A549 (cell line): ENCODE data around the gene GLDC.

Experiments
- BHLHE40 ChIP-seq: IDR thresholded peaks from 2 replicates; pipeline ENCODE4 v1.6.1; 2012; ENCODE audit warnings: low read depth, low read length, inconsistent platforms
- CBX2 ChIP-seq: fragments of 200-600 bp; sonication (generic); IDR thresholded peaks from 2 replicates; pipeline ENCODE4 v1.6.1; 2016; ENCODE audit warnings: low read depth, mild to moderate bottlenecking, borderline replicate concordance
- EHMT2 ChIP-seq: fragments of 200-600 bp; sonication (generic); IDR thresholded peaks from 2 replicates; pipeline ENCODE4 v1.6.1; 2016; ENCODE audit warnings: antibody characterized with exemption, low read depth, mild to moderate bottlenecking, moderate library complexity
- EP300 ChIP-seq, 2 experiments: fragments of >200 bp; sonication (Bioruptor Twin); formaldehyde crosslinking; IDR thresholded peaks; 2 replicates in 1 of 2; 3 replicates in 1 of 2; pipeline ENCODE4 v1.6.1; 2016 to 2017
- ESRRA ChIP-seq: fragments of 150-350 bp; IDR thresholded peaks from 2 replicates; pipeline ENCODE4 v1.6.1; 2014; ENCODE audit warnings: mild to moderate bottlenecking, low read length, borderline replicate concordance
- KDM1A ChIP-seq: fragments of 200-600 bp; sonication (generic); IDR thresholded peaks from 2 replicates; pipeline ENCODE4 v1.6.1; 2016; ENCODE audit warnings: low read depth, mild to moderate bottlenecking
- KDM5A ChIP-seq: fragments of 200-600 bp; sonication (generic); IDR thresholded peaks from 2 replicates; pipeline ENCODE4 v1.6.1; 2016; ENCODE audit warnings: antibody characterized with exemption, mild to moderate bottlenecking
- MAFK ChIP-seq: fragments of 450-650 bp; IDR thresholded peaks from 2 replicates; pipeline ENCODE4 v1.6.1; 2014; ENCODE audit not compliant: partially characterized antibody
- MAX ChIP-seq: IDR thresholded peaks from 2 replicates; pipeline ENCODE4 v1.6.1; 2012
- POLR2A ChIP-seq: IDR thresholded peaks from 2 replicates; pipeline ENCODE4 v1.6.1; 2012; ENCODE audit warnings: mild to moderate bottlenecking, low read length
- POLR2AphosphoS2 ChIP-seq: conservative IDR thresholded peaks from 2 replicates; pipeline ENCODE4 v1.6.1; 2012; ENCODE audit warnings: low read length, improper control_type of control experiment, inconsistent platforms
- RAD21 ChIP-seq, 2 experiments: fragments of >200 bp in 1 of 2; sonication (Bioruptor Twin) in 1 of 2; formaldehyde crosslinking in 1 of 2; IDR thresholded peaks in 1 of 2; conservative IDR thresholded peaks in 1 of 2; 2 replicates in 1 of 2; 3 replicates in 1 of 2; pipeline ENCODE4 v1.6.1; 2012 to 2018; ENCODE audit warnings: inconsistent platforms in 1 of 2
- SMC3 ChIP-seq: fragments of >200 bp; sonication (Bioruptor Twin); formaldehyde crosslinking; IDR thresholded peaks from 3 replicates; pipeline ENCODE4 v1.6.1; 2018; ENCODE audit warnings: inconsistent platforms
- TF ChIP-seq, protein P1 (sequence below): fragments of >200 bp; sonication (Bioruptor Twin); formaldehyde crosslinking; IDR thresholded peaks from 3 replicates; pipeline ENCODE4 v1.5.1; 2016

- TF ChIP-seq, protein P1, sequence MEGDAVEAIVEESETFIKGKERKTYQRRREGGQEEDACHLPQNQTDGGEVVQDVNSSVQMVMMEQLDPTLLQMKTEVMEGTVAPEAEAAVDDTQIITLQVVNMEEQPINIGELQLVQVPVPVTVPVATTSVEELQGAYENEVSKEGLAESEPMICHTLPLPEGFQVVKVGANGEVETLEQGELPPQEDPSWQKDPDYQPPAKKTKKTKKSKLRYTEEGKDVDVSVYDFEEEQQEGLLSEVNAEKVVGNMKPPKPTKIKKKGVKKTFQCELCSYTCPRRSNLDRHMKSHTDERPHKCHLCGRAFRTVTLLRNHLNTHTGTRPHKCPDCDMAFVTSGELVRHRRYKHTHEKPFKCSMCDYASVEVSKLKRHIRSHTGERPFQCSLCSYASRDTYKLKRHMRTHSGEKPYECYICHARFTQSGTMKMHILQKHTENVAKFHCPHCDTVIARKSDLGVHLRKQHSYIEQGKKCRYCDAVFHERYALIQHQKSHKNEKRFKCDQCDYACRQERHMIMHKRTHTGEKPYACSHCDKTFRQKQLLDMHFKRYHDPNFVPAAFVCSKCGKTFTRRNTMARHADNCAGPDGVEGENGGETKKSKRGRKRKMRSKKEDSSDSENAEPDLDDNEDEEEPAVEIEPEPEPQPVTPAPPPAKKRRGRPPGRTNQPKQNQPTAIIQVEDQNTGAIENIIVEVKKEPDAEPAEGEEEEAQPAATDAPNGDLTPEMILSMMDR: no peak
- TF ChIP-seq EP300 (IDR thresholded peaks at IDR 0.05): no peak
- no peak for TF ChIP-seq MAX
- TF ChIP-seq POLR2A: no peak
- no peak for TF ChIP-seq SMC3
- no peak for TF ChIP-seq CBX2
- TF ChIP-seq EHMT2: no peak
- TF ChIP-seq KDM5A: no peak
- no peak for TF ChIP-seq MAFK
- no peak for TF ChIP-seq ESRRA
- TF ChIP-seq KDM1A: no peak
- TF ChIP-seq BHLHE40: no peak
- no peak for TF ChIP-seq RAD21 (conservative IDR thresholded peaks at IDR 0.05 in 1 of 2, IDR thresholded peaks at IDR 0.05 in 1 of 2)
- TF ChIP-seq POLR2AphosphoS2: no peak
Observed at GRCh38 chr9:6490863-6491262, 154.7 kb downstream of the GLDC start.
